Activated CD8-positive, alpha-beta T cell treated with anti-CD3 and anti-CD28 coated beads, Interleukin-2, amount 10 ng/mL, durations not matched to agents 7 days and 5 days (primary cell): ENCODE data around the gene TTLL5. TPM values are rescaled to one million over a fixed set of nuclear protein-coding genes. Genes with fewer than 3 reads are reported as not detected.
"Not testable (repeated sequence)": the region's sequence is repeated elsewhere in the genome, so short reads cannot be mapped to it uniquely, and the experiment has no call there.

Experiments used
- ATAC-seq: fragments of 150-1000 bp; cut with Tn5 transposase; one replicate; pipeline ENCODE4 v1.10.0; 2021; ENCODE audit warnings: moderate library complexity
- CTCF ChIA-PET: fragments of 350-600 bp; sonication (Branson Sonifier 250); formaldehyde crosslinking; loops from one replicate; lab custom pipeline; 2021; ENCODE audit warnings: antibody characterized with exemption; lab: Charles Lee
- POLR2A ChIA-PET: fragments of 350-600 bp; sonication (Branson Sonifier 250); formaldehyde crosslinking; loops from one replicate; lab custom pipeline; 2021; ENCODE audit warnings: antibody characterized with exemption; lab: Charles Lee
- DNase-seq: peaks from one replicate; pipeline ENCODE4 v3.0.0-alpha.2; 2020
- H3K27ac Mint-ChIP-seq: one replicate; pipeline ENCODE4 v1.8.0; 2021; ENCODE audit warnings: mild to moderate bottlenecking, mixed read lengths
- H3K27me3 Mint-ChIP-seq: one replicate; pipeline ENCODE4 v1.8.0; 2021; ENCODE audit warnings: low read depth, mixed read lengths
- H3K36me3 Mint-ChIP-seq: one replicate; pipeline ENCODE4 v1.8.0; 2021; ENCODE audit warnings: low read depth, mixed read lengths
- H3K4me1 Mint-ChIP-seq: one replicate; pipeline ENCODE4 v1.8.0; 2021; ENCODE audit warnings: low read depth, mixed read lengths
- H3K4me3 Mint-ChIP-seq: one replicate; pipeline ENCODE4 v1.8.0; 2021; ENCODE audit warnings: mild to moderate bottlenecking, mixed read lengths
- H3K9me3 Mint-ChIP-seq: one replicate; pipeline ENCODE4 v1.8.0; 2022; ENCODE audit warnings: mixed read lengths; ENCODE audit not compliant: insufficient read depth
- total RNA-seq, 2 experiments: library from RNA; stranded (reverse); gene quantifications; one replicate each; pipeline ENCODE4 v1.2.3, GENCODE V29; 2021

TTLL5 gene
- total RNA-seq, 2 experiments from 2014 or later, result 40.1 to 45.0 TPM

- CTCF ChIA-PET, result interaction anchor here (0.6 to 1.9 kb wide), 2 partner anchors 95 to 234 kb away, joined by 3 to 12 read pairs; no protein-coding TSS in a partner anchor
- Mint-ChIP-seq H3K4me3 (no peak overlapping the region), H3K27ac (no peak overlapping the region), H3K36me3 (peaks cover 50% of the 10 kb centered on the region), H3K9me3 (no peaks in the 10 kb centered on the region), H3K4me1 (peaks cover 16% of the 10 kb centered on the region), H3K27me3 (no peaks in the 10 kb centered on the region)
- DNase-seq, result no peak
- no peak for ATAC-seq
- POLR2A ChIA-PET, result interaction anchor here (0.6 kb wide), 2 partner anchors 154 to 189 kb away, joined by 3 read pairs; no protein-coding TSS in a partner anchor
Observed at GRCh38 chr14:75672605-75673192, 11.7 kb downstream of the TTLL5 start.

GRCh38 chr14:75673345-75674035 is 12.4 kb downstream of the TTLL5 start:
- no peaks in the 10 kb centered on the region for H3K27me3 Mint-ChIP-seq
- ATAC-seq (no peak), DNase-seq (no peak)
- H3K4me3 Mint-ChIP-seq, result no peak overlapping the region
- no peaks in the 10 kb centered on the region for H3K9me3 Mint-ChIP-seq
- H3K4me1 Mint-ChIP-seq, result peaks cover 13% of the 10 kb centered on the region
- ChIA-PET POLR2A (interaction anchor here (0.6 kb wide), 1 partner anchor 188 kb away, joined by 3 read pairs; no protein-coding TSS in a partner anchor), CTCF (interaction anchor here (0.6 to 1.9 kb wide), 2 partner anchors 96 to 233 kb away, joined by 3 to 12 read pairs; no protein-coding TSS in a partner anchor)
- H3K27ac Mint-ChIP-seq, result no peak overlapping the region
- peaks cover 46% of the 10 kb centered on the region for H3K36me3 Mint-ChIP-seq

DNA sequence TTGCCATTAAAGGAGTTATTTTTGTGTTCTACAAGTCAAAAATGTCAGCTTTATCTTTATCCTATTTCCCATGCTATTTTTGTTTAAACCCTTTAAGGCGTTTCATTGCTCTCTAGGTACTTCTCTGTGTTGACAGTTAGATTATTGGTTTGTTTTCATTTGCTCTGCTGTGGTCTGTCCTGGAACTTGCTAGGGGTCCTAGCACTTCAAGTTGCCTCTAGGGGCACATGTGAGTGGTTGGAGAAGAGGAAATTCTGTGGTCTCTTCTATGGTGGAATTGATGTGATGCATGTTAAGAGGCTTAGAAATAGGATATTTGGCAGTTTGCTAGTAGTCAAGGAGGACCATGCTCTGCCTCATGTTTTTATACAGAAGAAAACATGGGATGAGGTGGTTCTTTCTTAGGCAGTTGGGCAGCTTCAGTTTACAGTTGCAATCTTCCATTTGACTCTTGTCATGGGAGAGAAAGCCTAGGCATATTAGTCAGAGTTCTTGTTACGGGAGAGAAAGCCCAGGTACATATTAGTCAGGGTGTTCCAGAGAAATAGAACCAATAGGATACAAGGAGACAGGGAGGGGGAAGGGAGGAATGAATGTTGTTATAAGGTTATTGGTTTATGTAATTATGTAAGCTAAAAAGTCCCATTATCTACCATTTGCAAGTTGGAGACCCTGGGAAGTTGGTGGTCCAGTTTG is 14.4 kb downstream of the TTLL5 start:
- H3K9me3 Mint-ChIP-seq, result no peaks in the 10 kb centered on the region
- peaks cover 31% of the 10 kb centered on the region for H3K36me3 Mint-ChIP-seq
- CTCF ChIA-PET, result interaction anchor here (1.1 to 1.3 kb wide), 2 partner anchors 10 to 20 kb away, joined by 3 to 4 read pairs; no protein-coding TSS in a partner anchor
- no peak for DNase-seq
- ATAC-seq, result no peak
- H3K27ac Mint-ChIP-seq, result no peak overlapping the region
- peaks cover 13% of the 10 kb centered on the region for H3K4me1 Mint-ChIP-seq
- no peak overlapping the region for H3K4me3 Mint-ChIP-seq
- POLR2A ChIA-PET, result no interaction called here
- no peaks in the 10 kb centered on the region for H3K27me3 Mint-ChIP-seq

- Mint-ChIP-seq H3K4me1 (no peaks in the 10 kb centered on the region), H3K27ac (no peak overlapping the region), H3K9me3 (no peaks in the 10 kb centered on the region), H3K36me3 (peaks cover 30% of the 10 kb centered on the region), H3K27me3 (no peaks in the 10 kb centered on the region), H3K4me3 (no peak overlapping the region)
- ATAC-seq, result no peak
- DNase-seq, result no peak
- ChIA-PET POLR2A (no interaction called here), CTCF (interaction anchor here (1.4 to 1.5 kb wide), 2 partner anchors 23 to 32 kb away, joined by 5 to 6 read pairs; no protein-coding TSS in a partner anchor)
Observed at GRCh38 chr14:75685910-75686309, 24.9 kb downstream of the TTLL5 start.

DNA sequence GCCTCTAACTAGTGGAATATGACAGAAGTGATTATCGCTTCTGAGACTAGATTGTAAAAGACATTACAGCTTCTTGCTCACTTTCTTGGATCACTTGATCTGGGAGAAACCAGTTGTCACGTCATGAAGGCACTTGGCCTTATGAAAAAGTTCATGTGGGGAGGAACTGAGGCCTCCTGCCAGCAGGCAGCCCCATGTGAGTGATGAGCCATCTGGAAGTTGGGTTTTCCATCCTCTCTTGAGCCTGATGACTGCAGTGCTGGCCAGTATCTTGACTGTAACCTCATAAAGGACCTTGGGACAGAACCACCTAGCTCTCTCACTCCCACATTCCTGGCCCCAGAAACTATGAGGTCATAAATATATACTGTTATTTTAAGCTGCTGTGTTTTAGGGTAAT is 28.0 kb downstream of the TTLL5 start:
- Mint-ChIP-seq H3K4me1 (no peaks in the 10 kb centered on the region), H3K27me3 (no peaks in the 10 kb centered on the region), H3K27ac (no peak overlapping the region), H3K4me3 (no peak overlapping the region), H3K9me3 (no peaks in the 10 kb centered on the region), H3K36me3 (peaks cover 35% of the 10 kb centered on the region)
- POLR2A ChIA-PET, result no interaction called here
- DNase-seq (no peak), ATAC-seq (no peak)
- CTCF ChIA-PET, result interaction anchor here (2.4 kb wide), 1 partner anchor 20 kb away, joined by 12 read pairs; no protein-coding TSS in a partner anchor

DNA sequence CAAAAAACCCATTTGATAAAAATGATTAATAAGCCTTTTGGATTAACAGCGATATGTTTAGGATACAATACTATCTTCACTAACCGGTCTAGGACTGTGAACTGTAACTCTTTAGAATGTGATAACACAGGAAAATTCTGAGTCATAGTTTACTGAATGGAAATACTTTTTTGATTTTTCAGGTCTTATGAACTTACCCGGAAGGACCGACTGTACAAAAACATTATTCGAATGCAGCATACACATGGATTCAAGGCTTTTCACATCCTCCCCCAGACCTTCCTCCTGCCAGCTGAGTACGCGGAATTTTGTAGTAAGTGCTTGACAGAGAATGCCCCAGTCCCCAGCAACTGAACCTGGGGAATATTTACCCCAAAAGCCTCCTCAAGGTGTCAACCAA is 29.0 kb downstream of the TTLL5 start:
- H3K27ac Mint-ChIP-seq, result no peak overlapping the region
- peaks cover 37% of the 10 kb centered on the region for H3K36me3 Mint-ChIP-seq
- DNase-seq (no peak), ATAC-seq (no peak)
- POLR2A ChIA-PET, result interaction anchor here (0.6 kb wide), 1 partner anchor 29 kb away, joined by 3 read pairs; the partner anchor contains the start of genes ERG28 and TTLL5
- no peaks in the 10 kb centered on the region for H3K9me3 Mint-ChIP-seq
- no peaks in the 10 kb centered on the region for H3K27me3 Mint-ChIP-seq
- H3K4me3 Mint-ChIP-seq, result no peak overlapping the region
- CTCF ChIA-PET, result interaction anchor here (2.4 kb wide), 1 partner anchor 19 kb away, joined by 12 read pairs; no protein-coding TSS in a partner anchor
- no peaks in the 10 kb centered on the region for H3K4me1 Mint-ChIP-seq

- POLR2A ChIA-PET, H3K4me1 Mint-ChIP-seq, DNase-seq, H3K27ac Mint-ChIP-seq, H3K27me3 Mint-ChIP-seq, ATAC-seq, H3K4me3 Mint-ChIP-seq, CTCF ChIA-PET, H3K9me3 Mint-ChIP-seq: not testable (repeated sequence)
- peaks cover 51% of the 10 kb centered on the region for H3K36me3 Mint-ChIP-seq
Observed at GRCh38 chr14:75695025-75695424, 34.0 kb downstream of the TTLL5 start.

DNA sequence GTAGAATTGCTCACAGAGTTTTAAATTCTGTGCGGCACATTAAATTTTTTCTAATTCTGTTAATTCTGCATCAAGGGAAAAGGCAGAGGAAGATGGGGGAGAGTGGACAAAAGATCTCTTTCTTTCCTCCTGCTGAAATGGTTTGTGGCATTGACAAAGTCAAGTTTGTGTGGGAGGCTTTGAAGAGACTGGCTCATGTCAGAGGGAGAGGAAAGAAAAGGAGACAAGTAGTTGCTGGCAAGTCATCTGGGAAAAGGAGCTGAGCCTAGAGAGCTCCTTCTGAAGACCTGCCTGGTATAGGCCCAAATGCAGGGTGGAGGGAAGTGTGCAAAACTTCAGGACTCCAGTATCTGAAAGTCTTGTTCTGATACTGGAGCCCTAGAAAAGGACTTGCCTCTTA is 36.3 kb downstream of the TTLL5 start:
- no peak for ATAC-seq
- no peak overlapping the region for H3K27ac Mint-ChIP-seq
- no peak for DNase-seq
- peaks cover 54% of the 10 kb centered on the region for H3K36me3 Mint-ChIP-seq
- H3K27me3 Mint-ChIP-seq, result no peaks in the 10 kb centered on the region
- ChIA-PET CTCF (interaction anchor here (1.2 kb wide), 1 partner anchor 12 kb away, joined by 4 read pairs; no protein-coding TSS in a partner anchor), POLR2A (no interaction called here)
- no peaks in the 10 kb centered on the region for H3K9me3 Mint-ChIP-seq
- no peak overlapping the region for H3K4me3 Mint-ChIP-seq
- H3K4me1 Mint-ChIP-seq, result no peaks in the 10 kb centered on the region

DNA sequence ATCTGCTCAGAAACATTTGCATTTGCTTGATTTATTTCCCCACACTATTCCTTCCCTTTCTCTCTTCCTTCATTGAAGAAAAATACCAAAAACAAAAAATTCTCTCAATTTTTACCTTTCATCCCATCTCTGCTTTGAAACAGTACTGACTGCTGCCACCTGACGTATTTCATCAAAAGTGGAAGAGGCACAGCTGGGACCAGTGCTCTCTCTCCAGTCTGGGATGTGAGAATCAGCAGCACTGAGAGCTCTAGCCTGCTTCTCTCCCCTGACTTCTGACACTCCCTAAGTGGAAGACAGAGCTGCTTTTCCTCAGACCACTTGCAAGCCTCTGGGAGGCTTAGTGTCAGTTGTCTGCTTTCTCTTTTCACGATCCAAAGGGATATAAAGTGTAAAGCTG is 36.9 kb downstream of the TTLL5 start:
- no peak overlapping the region for H3K27ac Mint-ChIP-seq
- ATAC-seq (no peak), DNase-seq (no peak)
- H3K4me3 Mint-ChIP-seq, result no peak overlapping the region
- H3K27me3 Mint-ChIP-seq, result no peaks in the 10 kb centered on the region
- H3K9me3 Mint-ChIP-seq, result no peaks in the 10 kb centered on the region
- peaks cover 49% of the 10 kb centered on the region for H3K36me3 Mint-ChIP-seq
- ChIA-PET POLR2A (no interaction called here), CTCF (interaction anchor here (1.0 to 1.3 kb wide), 2 partner anchors 11 to 13 kb away, joined by 4 to 7 read pairs; no protein-coding TSS in a partner anchor)
- H3K4me1 Mint-ChIP-seq, result no peaks in the 10 kb centered on the region

DNA sequence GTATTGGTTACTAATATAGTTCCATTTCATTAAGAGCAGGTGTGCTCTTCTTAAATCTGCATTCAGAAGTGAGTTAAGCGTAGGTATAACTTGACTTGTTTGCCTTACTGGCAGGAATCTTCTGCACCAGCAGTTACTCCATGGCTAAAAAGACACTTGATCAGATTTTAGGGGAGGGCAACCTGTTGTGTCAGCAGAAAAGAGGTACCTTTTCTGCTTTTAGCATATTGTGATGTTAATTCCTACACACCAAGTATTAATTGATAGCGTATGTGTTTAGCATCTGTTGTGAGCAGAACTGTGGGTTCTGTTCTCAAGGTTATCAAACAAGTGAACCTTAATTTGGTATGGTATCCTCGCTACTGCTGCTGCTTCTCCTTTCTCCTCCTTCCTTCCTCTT is 38.3 kb downstream of the TTLL5 start:
- DNase-seq (no peak), ATAC-seq (no peak)
- ChIA-PET CTCF (interaction anchor here (1.4 kb wide), 1 partner anchor 10 kb away, joined by 6 read pairs; no protein-coding TSS in a partner anchor), POLR2A (no interaction called here)
- no peaks in the 10 kb centered on the region for H3K9me3 Mint-ChIP-seq
- no peaks in the 10 kb centered on the region for H3K4me1 Mint-ChIP-seq
- H3K36me3 Mint-ChIP-seq, result peaks cover 42% of the 10 kb centered on the region
- H3K27me3 Mint-ChIP-seq, result no peaks in the 10 kb centered on the region
- no peak overlapping the region for H3K4me3 Mint-ChIP-seq
- no peak overlapping the region for H3K27ac Mint-ChIP-seq

GRCh38 chr14:75700295-75700694 is 39.2 kb downstream of the TTLL5 start:
- no peak overlapping the region for H3K27ac Mint-ChIP-seq
- ATAC-seq, result no peak
- H3K27me3 Mint-ChIP-seq, result no peaks in the 10 kb centered on the region
- peaks cover 32% of the 10 kb centered on the region for H3K36me3 Mint-ChIP-seq
- no peak for DNase-seq
- CTCF ChIA-PET, result interaction anchor here (1.4 kb wide), 1 partner anchor 9 kb away, joined by 6 read pairs; no protein-coding TSS in a partner anchor
- H3K9me3 Mint-ChIP-seq, result no peaks in the 10 kb centered on the region
- POLR2A ChIA-PET, result no interaction called here
- no peak overlapping the region for H3K4me3 Mint-ChIP-seq
- no peaks in the 10 kb centered on the region for H3K4me1 Mint-ChIP-seq
